Measurements from ENCODE around the gene ZFTA.

GRCh38 chr11:63738720-63739360 is 29.7 kb downstream of the ZFTA start:
- TF ChIP-seq SUZ12 (IDR thresholded peaks at IDR 0.05) (no peak), FOXA1 (IDR thresholded peaks at IDR 0.05) (no peak), ELF4 (IDR thresholded peaks at IDR 0.05) (no peak), TARDBP (IDR thresholded peaks at IDR 0.05) (no peak), FOXM1 (IDR thresholded peaks at IDR 0.05; ENCODE audit: borderline replicate concordance) (no peak), HDGF (IDR thresholded peaks at IDR 0.05; ENCODE audit: borderline replicate concordance) (no peak), PKNOX1 (IDR thresholded peaks at IDR 0.05) (no peak), ARNT (IDR thresholded peaks at IDR 0.05) (no peak), FOXK2 (IDR thresholded peaks at IDR 0.05) (no peak), ZNF384 (IDR thresholded peaks at IDR 0.05) (no peak), BHLHE40 (IDR thresholded peaks at IDR 0.05; ENCODE audit: borderline replicate concordance) (no peak), SP1 (IDR thresholded peaks at IDR 0.05) (no peak), CTBP1 (IDR thresholded peaks at IDR 0.05; ENCODE audit: borderline replicate concordance) (no peak), L3MBTL2 (conservative IDR thresholded peaks at IDR 0.05) (no peak)

Data from HEK293T (cell line).